H1 (cell line): ENCODE results near the gene LRCH2. TPM values are rescaled to one million over a fixed set of nuclear protein-coding genes. Genes with fewer than 3 reads are reported as not detected.

Experiments
- CTCF ChIA-PET: fragments of 300-600 bp; sonication (Branson Sonifier 250); formaldehyde crosslinking; loops from one replicate; lab custom pipeline; 2021; ENCODE audit not compliant: partially characterized antibody; lab: Charles Lee
- POLR2A ChIA-PET: fragments of 300-600 bp; sonication (Branson Sonifier 250); formaldehyde crosslinking; loops from one replicate; lab custom pipeline; 2021; ENCODE audit warnings: inconsistent platforms; ENCODE audit not compliant: partially characterized antibody; lab: Charles Lee
- DNase-seq, 2 experiments: peaks; one replicate each; pipeline versions ENCODE4 v3.0.0 to v3.0.0-alpha.2; 2010 to 2022; ENCODE audit warnings: low spot score in 2 of 2, low read depth in 1 of 2, mixed read lengths in 1 of 2
- FAIRE-seq: peaks from 2 replicates; lab custom pipeline; 2011; peaks lifted over from hg19 to GRCh38; lab: Jason Lieb, UNC
- H2AFZ ChIP-seq: 2 replicates; pipeline ENCODE4 v1.8.1; 2012; ENCODE audit warnings: low read length, inconsistent platforms
- H2AK5ac ChIP-seq: 2 replicates; pipeline ENCODE4 v1.6.1; 2013; ENCODE audit warnings: low read depth, low read length
- H2BK120ac ChIP-seq: replicated peaks from 2 replicates; pipeline ENCODE3; 2013; ENCODE audit warnings: low read depth, low read length, inconsistent platforms
- H2BK12ac ChIP-seq: 2 replicates; pipeline ENCODE4 v1.6.1; 2013; ENCODE audit warnings: low read depth, low read length
- H2BK15ac ChIP-seq: 2 replicates; pipeline ENCODE4 v1.6.1; 2013; ENCODE audit warnings: low read length
- H2BK20ac ChIP-seq: 2 replicates; pipeline ENCODE4 v1.6.1; 2013; ENCODE audit warnings: low read length
- H2BK5ac ChIP-seq: 2 replicates; pipeline ENCODE4 v1.6.1; 2013; ENCODE audit warnings: low read depth, low read length
- H3K14ac ChIP-seq: 2 replicates; pipeline ENCODE4 v1.6.1; 2013; ENCODE audit warnings: inconsistent platforms; ENCODE audit not compliant: insufficient read length
- H3K18ac ChIP-seq: 2 replicates; pipeline ENCODE4 v1.6.1; 2013; ENCODE audit warnings: low read length; ENCODE audit errors: extremely low read depth
- H3K23ac ChIP-seq: 2 replicates; pipeline ENCODE4 v1.6.1; 2013; ENCODE audit warnings: inconsistent platforms; ENCODE audit not compliant: insufficient read length
- H3K23me2 ChIP-seq: 2 replicates; pipeline ENCODE4 v1.6.1; 2013; ENCODE audit warnings: low read depth, low read length
- H3K27ac ChIP-seq: 2 replicates; pipeline ENCODE4 v1.6.1; 2011; ENCODE audit warnings: low read depth, low read length, inconsistent platforms
- H3K27me3 ChIP-seq, 4 experiments: replicated peaks in 1 of 4; 1 replicate in 1 of 4; 2 replicates in 3 of 4; pipeline versions ENCODE4 v1.6.1 to v1.8.1; 2011 to 2013; ENCODE audit warnings: low read length in 3 of 4, mild to moderate bottlenecking in 3 of 4, inconsistent platforms in 2 of 4, mixed read lengths in 2 of 4, moderate library complexity in 1 of 4; ENCODE audit not compliant: control insufficient read depth in 3 of 4, insufficient read depth in 3 of 4; ENCODE audit errors: extremely low read depth in 1 of 4
- H3K36me3 ChIP-seq, 4 experiments: 2 replicates each; pipeline versions ENCODE4 v1.6.1 to v1.8.1; 2011 to 2013; ENCODE audit warnings: mild to moderate bottlenecking in 4 of 4, low read length in 3 of 4, moderate library complexity in 2 of 4, control low read depth in 1 of 4, inconsistent platforms in 1 of 4; ENCODE audit not compliant: insufficient read depth in 4 of 4, control insufficient read depth in 2 of 4
- H3K4ac ChIP-seq: replicated peaks from 2 replicates; pipeline ENCODE3; 2013; ENCODE audit warnings: low read length, low read depth, mixed read lengths, inconsistent platforms; ENCODE audit not compliant: insufficient read length
- H3K4me1 ChIP-seq, 4 experiments: replicated peaks in 1 of 4; 1 replicate in 1 of 4; 2 replicates in 3 of 4; pipeline versions ENCODE4 v1.6.1 to v1.8.1; 2011 to 2013; ENCODE audit warnings: low read length in 3 of 4, inconsistent platforms in 2 of 4, mixed read lengths in 1 of 4; ENCODE audit not compliant: insufficient read depth in 4 of 4, control insufficient read depth in 3 of 4
- H3K4me2 ChIP-seq, 2 experiments: 2 replicates each; pipeline versions ENCODE4 v1.6.1 to v1.8.1; 2011 to 2013; ENCODE audit warnings: low read depth in 2 of 2, low read length in 2 of 2, control low read depth in 1 of 2, inconsistent platforms in 1 of 2, mild to moderate bottlenecking in 1 of 2; ENCODE audit not compliant: insufficient read depth in 1 of 2
- H3K4me3 ChIP-seq, 4 experiments: fragments of 200-600, 300-600 bp in 1 of 4; sonication (generic), shearing (Covaris generic), sonication (Bioruptor Twin) in 1 of 4; 2 replicates each; pipeline versions ENCODE4 v1.5.1 to v1.8.1; 2011 to 2016; ENCODE audit warnings: low read length in 4 of 4, low read depth in 3 of 4, control low read depth in 2 of 4, inconsistent platforms in 2 of 4, mild to moderate bottlenecking in 2 of 4, mixed read lengths in 1 of 4, moderate library complexity in 1 of 4; ENCODE audit not compliant: insufficient read depth in 2 of 4; ENCODE audit errors: extremely low read depth in 1 of 4
- H3K56ac ChIP-seq: replicated peaks from 2 replicates; pipeline ENCODE3; 2013; ENCODE audit warnings: low read depth, mild to moderate bottlenecking, mixed read lengths, low read length, inconsistent platforms; ENCODE audit not compliant: insufficient read length
- H3K79me1 ChIP-seq: 2 replicates; pipeline ENCODE4 v1.6.1; 2013; ENCODE audit warnings: low read depth, low read length, control low read depth
- H3K79me2 ChIP-seq, 2 experiments: 2 replicates each; pipeline versions ENCODE4 v1.6.1 to v1.8.1; 2012 to 2013; ENCODE audit warnings: low read length in 2 of 2, mild to moderate bottlenecking in 2 of 2, inconsistent platforms in 1 of 2; ENCODE audit not compliant: insufficient read depth in 2 of 2, control insufficient read depth in 1 of 2
- H3K9ac ChIP-seq, 4 experiments: replicated peaks in 1 of 4; 1 replicate in 1 of 4; 2 replicates in 3 of 4; pipeline versions ENCODE4 v1.6.1 to v1.8.1; 2011 to 2013; ENCODE audit warnings: low read depth in 3 of 4, low read length in 3 of 4, control low read depth in 2 of 4, mild to moderate bottlenecking in 2 of 4, moderate library complexity in 2 of 4, inconsistent platforms in 1 of 4; ENCODE audit errors: extremely low read depth in 1 of 4
- H3K9me3 ChIP-seq, 2 experiments: 2 replicates each; pipeline versions ENCODE4 v1.6.1 to v1.8.1; 2012 to 2013; ENCODE audit warnings: mild to moderate bottlenecking in 2 of 2, moderate library complexity in 2 of 2, control low read depth in 1 of 2, inconsistent platforms in 1 of 2, low read depth in 1 of 2, low read length in 1 of 2, mixed read lengths in 1 of 2; ENCODE audit not compliant: insufficient read depth in 2 of 2
- H4K20me1 ChIP-seq, 2 experiments: replicated peaks in 1 of 2; 2 replicates each; pipeline versions ENCODE3 to v1.8.1; 2011 to 2013; ENCODE audit warnings: inconsistent platforms in 2 of 2, low read length in 2 of 2, mild to moderate bottlenecking in 1 of 2; ENCODE audit not compliant: insufficient read depth in 2 of 2, control insufficient read depth in 1 of 2
- H4K5ac ChIP-seq: 2 replicates; pipeline ENCODE4 v1.6.1; 2013; ENCODE audit warnings: low read length, low read depth, mixed read lengths, inconsistent platforms; ENCODE audit not compliant: insufficient read length
- H4K8ac ChIP-seq: 2 replicates; pipeline ENCODE4 v1.8.0; 2013; ENCODE audit warnings: mild to moderate bottlenecking, moderate library complexity, low read length, inconsistent platforms; ENCODE audit not compliant: insufficient read depth; ENCODE audit errors: extremely low read depth
- H4K91ac ChIP-seq: replicated peaks from 2 replicates; pipeline ENCODE3; 2013; ENCODE audit warnings: low read length, mixed read lengths, inconsistent platforms; ENCODE audit not compliant: insufficient read length
- BACH1 ChIP-seq: IDR thresholded peaks from 2 replicates; pipeline ENCODE4 v1.6.1; 2012; ENCODE audit warnings: low read length, improper control_type of control experiment
- CHD1 ChIP-seq: IDR thresholded peaks from 2 replicates; pipeline ENCODE4 v1.6.1; 2012; ENCODE audit warnings: low read depth, low read length, improper control_type of control experiment
- HDAC6 ChIP-seq: IDR thresholded peaks from one replicate; pipeline ENCODE4 v1.7.1; 2012; ENCODE audit warnings: low read depth, mild to moderate bottlenecking, inconsistent platforms, low read length, moderate library complexity
- KDM4A ChIP-seq: IDR thresholded peaks from one replicate; pipeline ENCODE4 v1.7.1; 2012; ENCODE audit warnings: low read depth, mild to moderate bottlenecking, moderate library complexity, low read length, inconsistent platforms; ENCODE audit not compliant: severe bottlenecking
- KDM5A ChIP-seq: fragments of 200-600 bp; IDR thresholded peaks from 2 replicates; pipeline ENCODE4 v1.7.1; 2012; ENCODE audit warnings: mild to moderate bottlenecking, low read length, inconsistent platforms, mixed read lengths
- MAFK ChIP-seq: IDR thresholded peaks from 2 replicates; pipeline ENCODE4 v1.6.1; 2012; ENCODE audit warnings: low read depth, mild to moderate bottlenecking, improper control_type of control experiment, low read length
- NANOG ChIP-seq: IDR thresholded peaks from 2 replicates; pipeline ENCODE4 v1.6.1; 2011; ENCODE audit warnings: low read length, low read depth, mild to moderate bottlenecking, inconsistent platforms; ENCODE audit not compliant: insufficient read depth, poor library complexity, severe bottlenecking
- POLR2AphosphoS5 ChIP-seq: IDR thresholded peaks from 2 replicates; pipeline ENCODE4 v1.6.1; 2011; ENCODE audit warnings: low read depth, low read length
- RFX5 ChIP-seq: IDR thresholded peaks from 2 replicates; pipeline ENCODE4 v1.6.1; 2011; ENCODE audit warnings: low read depth, low read length, improper control_type of control experiment, borderline replicate concordance
- SIN3A ChIP-seq, 2 experiments: IDR thresholded peaks in 1 of 2; conservative IDR thresholded peaks in 1 of 2; 2 replicates each; pipeline ENCODE4 v1.6.1; 2011 to 2012; ENCODE audit warnings: low read length in 2 of 2, improper control_type of control experiment in 1 of 2, low read depth in 1 of 2, mild to moderate bottlenecking in 1 of 2
- SP1 ChIP-seq: IDR thresholded peaks from 2 replicates; pipeline ENCODE4 v1.6.1; 2011; ENCODE audit warnings: low read depth, low read length
- ZNF274 ChIP-seq: IDR thresholded peaks from 2 replicates; pipeline ENCODE4 v1.7.0; 2012; ENCODE audit warnings: low read length, borderline replicate concordance; ENCODE audit errors: extremely low read depth
- polyA plus RNA-seq, 7 experiments: library from polyadenylated mRNA; depleted of rRNA in 3 of 7; stranded (reverse) in 5 of 7; unstranded in 2 of 7; fragments of >200 nt in 5 of 7; fragments of 200-250 nt in 2 of 7; gene quantifications; 1 replicate in 5 of 7; 2 replicates in 1 of 7; 4 replicates in 1 of 7; pipeline versions ENCODE4 v1.2.1 to v1.2.3, GENCODE V29; 2011 to 2013; ENCODE audit warnings: missing spikeins in 2 of 7, mixed read lengths in 2 of 7
- total RNA-seq: library from RNA; stranded (reverse); fragmentation: NEBNext Ultra II Directional; extraction: Animal tissue kit (Norgen Biotek cat#: 25700); gene quantifications from 2 replicates; pipeline ENCODE4 v1.2.1, GENCODE V29; 2021
- TF ChIP-seq, protein P1 (sequence below), 3 experiments: IDR thresholded peaks; 1 replicate in 2 of 3; 2 replicates in 1 of 3; pipeline versions ENCODE4 v1.5.1 to v1.6.1; 2011; ENCODE audit warnings: low read length in 3 of 3, mild to moderate bottlenecking in 3 of 3, inconsistent platforms in 2 of 3, low read depth in 1 of 3, moderate library complexity in 1 of 3; ENCODE audit not compliant: insufficient read depth in 1 of 3; ENCODE audit errors: control extremely low read depth in 1 of 3

LRCH2 gene
- total and polyA plus RNA-seq, 2 of the 8 experiments (the other 6 are each of a cell fraction or from before 2014, with no cell fraction given): 1.5 to 5.5 TPM

DNA sequence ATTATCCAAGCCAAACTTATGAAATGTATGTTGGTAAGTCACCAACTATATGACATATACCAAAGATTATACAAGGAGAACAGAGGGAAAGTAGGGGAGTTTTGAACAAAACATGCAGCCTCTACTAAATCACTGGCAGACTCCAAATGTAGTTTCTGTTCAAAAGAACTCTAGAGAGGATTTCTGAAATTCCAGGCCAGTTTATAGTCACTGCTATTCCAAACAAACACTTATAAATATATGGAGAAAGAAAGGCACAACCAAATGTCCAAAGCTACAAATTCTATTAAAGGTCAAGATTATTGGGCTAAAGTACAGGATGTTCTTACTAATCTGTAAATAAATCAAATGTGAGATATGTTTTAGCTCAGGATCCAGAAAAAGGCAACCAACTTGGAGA lies 2.7 kb upstream of the LRCH2 start:
- Histone ChIP-seq H4K5ac (no peak overlapping the region), H4K91ac (no peak overlapping the region), H3K4me3 (no peak overlapping the region), H2BK5ac (no peak overlapping the region), H2BK12ac (no peak overlapping the region), H2AFZ (no peak overlapping the region), H3K56ac (no peak overlapping the region), H3K36me3 (no peaks in the 10 kb centered on the region), H3K4me1 (no peaks in the 10 kb centered on the region; a peak in 1 of 7 replicates), H3K4ac (no peak overlapping the region), H4K8ac (no peak overlapping the region), H3K9ac (no peak overlapping the region), H2BK15ac (no peak overlapping the region), H3K79me1 (no peaks in the 10 kb centered on the region), H3K14ac (no peak overlapping the region), H3K27me3 (no peaks in the 10 kb centered on the region), H3K9me3 (no peaks in the 10 kb centered on the region), H3K4me2 (no peak overlapping the region), H3K79me2 (peaks cover 0 to 6% of the 10 kb centered on the region in 2 experiments; a peak in 2 of 4 replicates), H2BK20ac (no peak overlapping the region), H2BK120ac (no peak overlapping the region), H3K23me2 (no peaks in the 10 kb centered on the region), H3K18ac (no peak overlapping the region), H3K23ac (no peak overlapping the region), H4K20me1 (no peaks in the 10 kb centered on the region), H2AK5ac (no peak overlapping the region), H3K27ac (no peak overlapping the region)
- CTCF ChIA-PET: interaction anchor here (2.0 kb wide), 1 partner anchor 32 kb away, joined by 7 read pairs; no protein-coding TSS in a partner anchor
- POLR2A ChIA-PET: no interaction called here
- TF ChIP-seq KDM4A (no peak), MAFK (no peak), BACH1 (no peak), SIN3A (conservative IDR thresholded peaks at IDR 0.05 in 1 of 2, IDR thresholded peaks at IDR 0.05 in 1 of 2; ENCODE audit: low read depth in 1 of 2, low read length in 2 of 2) (no peak), POLR2AphosphoS5 (no peak), SP1 (no peak), KDM5A (no peak), CHD1 (no peak), HDAC6 (no peak), RFX5 (no peak), NANOG (no peak), ZNF274 (no peak)
- TF ChIP-seq, protein P1, sequence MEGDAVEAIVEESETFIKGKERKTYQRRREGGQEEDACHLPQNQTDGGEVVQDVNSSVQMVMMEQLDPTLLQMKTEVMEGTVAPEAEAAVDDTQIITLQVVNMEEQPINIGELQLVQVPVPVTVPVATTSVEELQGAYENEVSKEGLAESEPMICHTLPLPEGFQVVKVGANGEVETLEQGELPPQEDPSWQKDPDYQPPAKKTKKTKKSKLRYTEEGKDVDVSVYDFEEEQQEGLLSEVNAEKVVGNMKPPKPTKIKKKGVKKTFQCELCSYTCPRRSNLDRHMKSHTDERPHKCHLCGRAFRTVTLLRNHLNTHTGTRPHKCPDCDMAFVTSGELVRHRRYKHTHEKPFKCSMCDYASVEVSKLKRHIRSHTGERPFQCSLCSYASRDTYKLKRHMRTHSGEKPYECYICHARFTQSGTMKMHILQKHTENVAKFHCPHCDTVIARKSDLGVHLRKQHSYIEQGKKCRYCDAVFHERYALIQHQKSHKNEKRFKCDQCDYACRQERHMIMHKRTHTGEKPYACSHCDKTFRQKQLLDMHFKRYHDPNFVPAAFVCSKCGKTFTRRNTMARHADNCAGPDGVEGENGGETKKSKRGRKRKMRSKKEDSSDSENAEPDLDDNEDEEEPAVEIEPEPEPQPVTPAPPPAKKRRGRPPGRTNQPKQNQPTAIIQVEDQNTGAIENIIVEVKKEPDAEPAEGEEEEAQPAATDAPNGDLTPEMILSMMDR (IDR thresholded peaks at IDR 0.05; ENCODE audit: control extremely low read depth in 1 of 3, insufficient read depth in 1 of 3, low read depth in 1 of 3, low read length in 3 of 3): no peak
- FAIRE-seq: no peak
- no peak for DNase-seq
